HCT116 (cell line): ENCODE data around the gene KANSL1. TPM values are rescaled to one million over a fixed set of nuclear protein-coding genes. Genes with fewer than 3 reads are reported as not detected.

Experiments
- ATAC-seq: fragments of 200-7000 bp; cut with Tn5 transposase; 2 replicates; pipeline ENCODE4 v1.9.1; 2020; ENCODE audit warnings: mild to moderate bottlenecking, moderate library complexity
- BruUV-seq: library from RNA; stranded (reverse); fragments of 400-500 nt; replicated peaks from 2 replicates; lab custom pipeline; 2021; lab: Mats Ljungman, UMichigan
- CTCF ChIA-PET: fragments of 300-600 bp; sonication (Branson Sonifier 250); formaldehyde crosslinking; loops from one replicate; lab custom pipeline; 2021; ENCODE audit warnings: antibody characterized with exemption; lab: Charles Lee
- POLR2A ChIA-PET: fragments of 300-600, 350-600 bp; sonication (Branson Sonifier 250); formaldehyde crosslinking; loops from one replicate; lab custom pipeline; 2021; ENCODE audit warnings: antibody characterized with exemption; lab: Charles Lee
- RAD21 ChIA-PET, 2 experiments: fragments of 300-600 bp; sonication (Branson Sonifier 250); formaldehyde crosslinking; loops; one replicate each; lab custom pipeline; 2023; ENCODE audit warnings: low total read pairs in 2 of 2; ENCODE audit not compliant: uncharacterized antibody in 2 of 2, unreplicated experiment in 2 of 2, low non-redundant PET in 1 of 2; lab: Charles Lee
- DNase-seq: peaks from one replicate; pipeline ENCODE4 v3.0.0-alpha.2; 2010; ENCODE audit warnings: low read depth, low spot score
- H2AFZ ChIP-seq: fragments of 200-600 bp; shearing (Covaris generic), sonication (generic); 2 replicates; pipeline ENCODE4 v1.6.1; 2017; ENCODE audit warnings: low read depth, mixed run types, mixed read lengths, antibody characterized with exemption, low read length; ENCODE audit not compliant: poor library complexity, severe bottlenecking
- H3K27ac ChIP-seq: 2 replicates; pipeline ENCODE4 v1.5.1; 2012; ENCODE audit warnings: low read depth, low read length
- H3K27me3 ChIP-seq: fragments of 200-600 bp; sonication (generic); 2 replicates; pipeline ENCODE4 v1.6.1; 2016; ENCODE audit warnings: mixed run types, low read length, mixed read lengths; ENCODE audit not compliant: insufficient read depth
- H3K36me3 ChIP-seq, 2 experiments: fragments of 200-500 bp in 1 of 2; fragments of 200-600 bp in 1 of 2; sonication (Bioruptor generic) in 1 of 2; sonication (generic) in 1 of 2; 2 replicates each; pipeline versions ENCODE4 v1.5.1 to v1.6.1; 2014 to 2016; ENCODE audit warnings: low read length in 2 of 2, inconsistent platforms in 1 of 2, mixed read lengths in 1 of 2, mixed run types in 1 of 2; ENCODE audit not compliant: insufficient read depth in 2 of 2, control insufficient read depth in 1 of 2
- H3K4me1 ChIP-seq, 2 experiments: fragments of 200-600 bp in 1 of 2; sonication (generic) in 1 of 2; 2 replicates each; pipeline versions ENCODE4 v1.5.1 to v1.6.1; 2012 to 2017; ENCODE audit warnings: low read length in 2 of 2, inconsistent platforms in 1 of 2, mild to moderate bottlenecking in 1 of 2, mixed read lengths in 1 of 2, mixed run types in 1 of 2, moderate library complexity in 1 of 2; ENCODE audit not compliant: insufficient read depth in 2 of 2, control insufficient read depth in 1 of 2
- H3K4me2 ChIP-seq: fragments of 200-600 bp; sonication (generic); 2 replicates; pipeline ENCODE4 v1.6.1; 2017; ENCODE audit warnings: mixed run types, low read length, mixed read lengths
- H3K4me3 ChIP-seq, 2 experiments: fragments of 200-600 bp in 1 of 2; sonication (generic) in 1 of 2; replicated peaks in 1 of 2; 2 replicates each; pipeline ENCODE4 v1.5.1; 2011 to 2016; ENCODE audit warnings: low read length in 2 of 2, control low read depth in 1 of 2, low read depth in 1 of 2, mild to moderate bottlenecking in 1 of 2, mixed read lengths in 1 of 2, mixed run types in 1 of 2
- H3K79me2 ChIP-seq: fragments of 200-600 bp; sonication (generic); 2 replicates; pipeline ENCODE4 v1.6.1; 2017; ENCODE audit warnings: mild to moderate bottlenecking, mixed run types, low read length, moderate library complexity, mixed read lengths; ENCODE audit not compliant: insufficient read depth
- H3K9ac ChIP-seq: fragments of 200-600 bp; sonication (generic); 2 replicates; pipeline ENCODE4 v1.6.1; 2016; ENCODE audit warnings: low read length, mixed read lengths
- H3K9me2 ChIP-seq: fragments of 200-600 bp; sonication (generic), shearing (Covaris generic); 2 replicates; pipeline ENCODE4 v1.6.1; 2017; ENCODE audit warnings: mixed run types, mild to moderate bottlenecking, moderate library complexity; ENCODE audit not compliant: insufficient read depth
- H3K9me3 ChIP-seq, 2 experiments: fragments of 200-500 bp in 1 of 2; fragments of 200-600 bp in 1 of 2; sonication (Bioruptor generic) in 1 of 2; sonication (generic) in 1 of 2; 2 replicates each; pipeline ENCODE4 v1.6.1; 2014 to 2017; ENCODE audit warnings: low read length in 2 of 2, mixed read lengths in 2 of 2, inconsistent platforms in 1 of 2, low read depth in 1 of 2, mild to moderate bottlenecking in 1 of 2, mixed run types in 1 of 2, moderate library complexity in 1 of 2; ENCODE audit not compliant: control insufficient read depth in 1 of 2, insufficient read depth in 1 of 2
- H4K20me1 ChIP-seq: fragments of 200-600 bp; sonication (generic), shearing (Covaris generic); 2 replicates; pipeline ENCODE4 v1.6.1; 2017; ENCODE audit warnings: mixed run types, mild to moderate bottlenecking, moderate library complexity; ENCODE audit not compliant: insufficient read depth
- CEBPB ChIP-seq: IDR thresholded peaks from 2 replicates; pipeline ENCODE4 v1.6.1; 2012; ENCODE audit warnings: low read depth
- ELF1 ChIP-seq: IDR thresholded peaks from 2 replicates; pipeline ENCODE4 v1.6.1; 2012; ENCODE audit warnings: low read depth, borderline replicate concordance
- EZH2 ChIP-seq: fragments of 200-600 bp; sonication (generic); IDR thresholded peaks from 2 replicates; pipeline ENCODE4 v1.6.1; 2017; ENCODE audit warnings: antibody characterized with exemption, mixed run types
- JUND ChIP-seq: IDR thresholded peaks from 2 replicates; pipeline ENCODE4 v1.6.1; 2012
- POLR2AphosphoS5 ChIP-seq: IDR thresholded peaks from 2 replicates; pipeline ENCODE4 v1.6.1; 2011; ENCODE audit warnings: mild to moderate bottlenecking, low read depth, low read length, moderate library complexity
- RAD21 ChIP-seq: IDR thresholded peaks from 2 replicates; pipeline ENCODE4 v1.6.1; 2012; ENCODE audit warnings: low read depth, mild to moderate bottlenecking
- SP1 ChIP-seq: IDR thresholded peaks from 2 replicates; pipeline ENCODE4 v1.6.1; 2012; ENCODE audit warnings: low read depth
- intact Hi-C: fragments of 100-400 bp; cut with micrococcal nuclease; formaldehyde crosslinking; loops from 2 replicates; pipeline ENCODE4 v1.10.0; 2022
- total RNA-seq: library from RNA; stranded (reverse); gene quantifications from one replicate; pipeline ENCODE4 v1.2.1, GENCODE V29; 2021; ENCODE audit not compliant: unreplicated experiment
- TF ChIP-seq, protein P1 (sequence below): IDR thresholded peaks from 2 replicates; pipeline ENCODE4 v1.6.1; 2012; ENCODE audit warnings: low read depth

The KANSL1 gene
- total RNA-seq, 1 experiment from 2014 or later, result 77.5 TPM

DNA sequence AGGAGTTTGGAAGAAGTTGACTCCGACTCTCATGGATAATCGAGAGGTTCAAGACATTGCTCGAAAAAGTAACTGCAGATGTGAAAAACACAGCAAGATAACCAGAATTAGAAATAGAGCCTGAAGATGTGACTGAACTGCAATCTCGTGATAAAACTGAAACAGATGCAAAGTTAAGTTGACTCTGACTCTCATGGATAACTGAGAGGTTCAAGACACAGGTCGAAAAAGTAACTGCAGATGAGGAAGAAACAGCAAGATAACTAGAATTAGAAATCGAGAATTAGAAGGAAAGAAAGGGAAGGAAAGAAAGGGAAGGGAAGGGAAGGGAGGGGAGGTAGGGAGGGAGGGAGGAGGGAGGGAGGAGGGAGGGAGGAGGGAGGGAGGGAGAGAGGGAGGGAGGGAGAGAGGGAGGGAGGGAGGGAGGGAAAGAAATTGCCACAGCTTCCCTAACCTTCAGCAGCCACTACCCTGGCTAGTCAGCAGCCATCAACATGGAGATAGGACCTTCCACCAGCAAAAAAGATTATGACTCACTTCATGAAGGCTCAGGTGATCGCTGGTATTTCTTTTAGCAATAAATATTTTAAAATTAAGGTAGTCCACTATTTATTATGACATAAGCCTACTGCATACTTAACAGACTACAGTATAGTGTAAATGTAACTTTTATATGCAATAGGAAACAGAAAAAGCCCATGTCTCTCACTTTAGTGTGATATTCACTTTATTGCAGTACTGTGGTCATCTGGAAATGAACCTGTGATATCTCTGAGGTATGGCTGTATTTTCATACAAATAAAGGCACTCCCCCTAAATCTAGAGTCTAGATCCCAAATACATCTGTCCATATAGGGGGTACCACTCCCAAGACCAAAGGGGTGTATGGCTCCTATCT, 68.3 kb downstream of the KANSL1 start:
- peaks cover 71% of the 10 kb centered on the region for H4K20me1 ChIP-seq
- CTCF ChIA-PET, result interaction anchor here (0.6 kb wide), 1 partner anchor 67 kb away, joined by 3 read pairs; no protein-coding TSS in a partner anchor
- intact Hi-C loops, result no loop called here
- H3K27me3 ChIP-seq, result no peaks in the 10 kb centered on the region
- H3K79me2 ChIP-seq, result peaks cover 98% of the 10 kb centered on the region
- RAD21 ChIA-PET, result no interaction called here
- H2AFZ ChIP-seq, result no peak overlapping the region
- no peaks in the 10 kb centered on the region for H3K9me3 ChIP-seq
- no peak overlapping the region for H3K27ac ChIP-seq
- no peaks in the 10 kb centered on the region for H3K4me1 ChIP-seq
- no TSS peak for BruUV-seq
- H3K4me3 ChIP-seq, result no peak overlapping the region
- TF ChIP-seq, protein P1, sequence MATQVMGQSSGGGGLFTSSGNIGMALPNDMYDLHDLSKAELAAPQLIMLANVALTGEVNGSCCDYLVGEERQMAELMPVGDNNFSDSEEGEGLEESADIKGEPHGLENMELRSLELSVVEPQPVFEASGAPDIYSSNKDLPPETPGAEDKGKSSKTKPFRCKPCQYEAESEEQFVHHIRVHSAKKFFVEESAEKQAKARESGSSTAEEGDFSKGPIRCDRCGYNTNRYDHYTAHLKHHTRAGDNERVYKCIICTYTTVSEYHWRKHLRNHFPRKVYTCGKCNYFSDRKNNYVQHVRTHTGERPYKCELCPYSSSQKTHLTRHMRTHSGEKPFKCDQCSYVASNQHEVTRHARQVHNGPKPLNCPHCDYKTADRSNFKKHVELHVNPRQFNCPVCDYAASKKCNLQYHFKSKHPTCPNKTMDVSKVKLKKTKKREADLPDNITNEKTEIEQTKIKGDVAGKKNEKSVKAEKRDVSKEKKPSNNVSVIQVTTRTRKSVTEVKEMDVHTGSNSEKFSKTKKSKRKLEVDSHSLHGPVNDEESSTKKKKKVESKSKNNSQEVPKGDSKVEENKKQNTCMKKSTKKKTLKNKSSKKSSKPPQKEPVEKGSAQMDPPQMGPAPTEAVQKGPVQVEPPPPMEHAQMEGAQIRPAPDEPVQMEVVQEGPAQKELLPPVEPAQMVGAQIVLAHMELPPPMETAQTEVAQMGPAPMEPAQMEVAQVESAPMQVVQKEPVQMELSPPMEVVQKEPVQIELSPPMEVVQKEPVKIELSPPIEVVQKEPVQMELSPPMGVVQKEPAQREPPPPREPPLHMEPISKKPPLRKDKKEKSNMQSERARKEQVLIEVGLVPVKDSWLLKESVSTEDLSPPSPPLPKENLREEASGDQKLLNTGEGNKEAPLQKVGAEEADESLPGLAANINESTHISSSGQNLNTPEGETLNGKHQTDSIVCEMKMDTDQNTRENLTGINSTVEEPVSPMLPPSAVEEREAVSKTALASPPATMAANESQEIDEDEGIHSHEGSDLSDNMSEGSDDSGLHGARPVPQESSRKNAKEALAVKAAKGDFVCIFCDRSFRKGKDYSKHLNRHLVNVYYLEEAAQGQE, result no peak
- TF ChIP-seq JUND, result no peak
- no peak for TF ChIP-seq EZH2
- no peak for TF ChIP-seq RAD21
- no peak for TF ChIP-seq SP1
- no peak for TF ChIP-seq CEBPB
- TF ChIP-seq ELF1, result no peak
- no peak for TF ChIP-seq POLR2AphosphoS5
- no peaks in the 10 kb centered on the region for H3K9me2 ChIP-seq
- H3K4me2 ChIP-seq, result no peak overlapping the region
- ATAC-seq (no peak), DNase-seq (no peak)
- POLR2A ChIA-PET, result no interaction called here
- no peaks in the 10 kb centered on the region for H3K36me3 ChIP-seq
- no peak overlapping the region for H3K9ac ChIP-seq
